HG02852 (cell line): Measurements from ENCODE around the gene SERPINB13.
A peak's percentile ranks its signal among the peaks of the same experiment; 100 is the strongest.
"Not testable (repeated sequence)": the region's sequence is repeated elsewhere in the genome, so short reads cannot be mapped to it uniquely, and the experiment has no call there.

Experiments
- ATAC-seq: cut with Tn5 transposase; IDR thresholded peaks from one replicate; pipeline ENCODE4 v1.9.1; 2021; ENCODE audit warnings: mild to moderate bottlenecking, moderate library complexity; ENCODE audit not compliant: unreplicated experiment

The SERPINB13 gene

GRCh38 chr18:63590373-63590772 is 3.2 kb downstream of the SERPINB13 start:
- no peak for ATAC-seq

DNA sequence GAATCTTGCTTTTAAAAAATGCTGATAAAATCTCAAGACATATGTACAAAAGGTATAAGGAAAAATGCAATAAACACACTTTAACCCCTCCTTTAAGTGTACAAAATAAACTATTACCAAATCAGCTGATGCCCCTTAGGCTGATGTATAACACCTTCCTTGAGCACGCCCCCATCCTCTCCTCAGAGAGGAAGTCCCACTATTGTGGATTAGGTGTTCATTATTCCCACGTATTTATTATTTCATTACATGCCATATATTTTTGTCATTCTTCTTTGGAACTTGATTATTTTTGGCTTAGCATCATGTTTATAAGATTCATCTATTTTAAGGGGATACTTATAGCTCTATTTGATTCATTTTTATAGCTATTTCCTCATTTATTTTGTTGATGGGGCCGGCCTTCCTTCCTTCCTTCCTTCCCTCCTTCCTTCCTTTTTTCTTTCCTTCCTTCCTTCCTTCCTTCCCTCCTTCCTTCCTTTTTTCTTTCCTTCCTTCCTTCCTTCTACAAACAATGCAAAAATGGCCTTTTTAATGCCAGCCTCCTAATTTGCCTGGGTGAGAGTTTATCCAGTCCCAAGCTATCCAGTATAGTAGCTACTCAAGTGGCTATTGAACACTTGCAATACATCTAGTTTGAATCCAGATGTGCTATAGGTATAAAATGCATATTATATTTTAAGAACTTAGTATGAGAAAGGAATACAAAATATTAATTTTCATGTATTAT is 4.0 kb downstream of the SERPINB13 start:
- no peak for ATAC-seq

DNA sequence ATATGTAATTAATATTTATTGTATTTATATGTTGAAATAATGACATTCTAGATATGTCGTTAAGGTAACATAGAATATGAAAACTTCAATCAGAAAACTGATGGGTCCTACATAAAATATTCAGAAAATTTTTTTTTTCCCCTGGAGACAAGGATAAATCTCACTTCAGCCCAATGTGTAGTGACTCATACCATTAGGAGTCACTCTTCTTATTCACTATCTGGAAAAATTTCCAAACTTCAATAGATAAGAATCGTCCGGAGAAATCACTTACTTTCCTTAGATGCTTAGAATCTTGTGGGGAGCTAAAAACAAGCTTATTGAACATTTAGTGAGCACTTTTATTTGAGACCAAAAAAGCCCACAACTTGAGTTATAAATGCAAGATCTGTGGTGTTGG is 4.6 kb downstream of the SERPINB13 start:
- no peak for ATAC-seq

DNA sequence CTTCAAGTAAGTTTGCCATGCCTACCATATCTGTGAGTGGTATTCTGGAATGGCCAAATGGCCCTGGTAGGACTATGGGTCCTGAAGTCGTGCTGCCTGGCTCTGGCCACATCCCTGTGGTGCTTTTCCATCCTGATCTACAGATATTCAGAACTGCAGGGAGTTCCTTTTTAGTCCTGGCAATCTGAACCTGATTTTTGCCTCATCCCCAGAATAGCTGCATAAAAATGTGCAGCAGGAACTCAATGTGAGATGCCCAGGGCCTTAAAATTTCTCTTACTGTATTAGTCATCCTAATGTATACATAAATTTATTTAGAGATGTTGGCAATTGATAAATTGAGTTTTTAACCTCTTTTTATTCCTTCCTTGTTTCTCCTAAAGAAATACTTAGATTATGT is 5.3 kb downstream of the SERPINB13 start:
- ATAC-seq, result no peak

- ATAC-seq, result no peak
Measured at GRCh38 chr18:63596964-63597363, 9.8 kb downstream of the SERPINB13 start.

GRCh38 chr18:63603355-63603754 is 16.2 kb downstream of the SERPINB13 start:
- ATAC-seq, result no peak

GRCh38 chr18:63603772-63604171 is 16.6 kb downstream of the SERPINB13 start:
- peak; percentile 98 for ATAC-seq

DNA sequence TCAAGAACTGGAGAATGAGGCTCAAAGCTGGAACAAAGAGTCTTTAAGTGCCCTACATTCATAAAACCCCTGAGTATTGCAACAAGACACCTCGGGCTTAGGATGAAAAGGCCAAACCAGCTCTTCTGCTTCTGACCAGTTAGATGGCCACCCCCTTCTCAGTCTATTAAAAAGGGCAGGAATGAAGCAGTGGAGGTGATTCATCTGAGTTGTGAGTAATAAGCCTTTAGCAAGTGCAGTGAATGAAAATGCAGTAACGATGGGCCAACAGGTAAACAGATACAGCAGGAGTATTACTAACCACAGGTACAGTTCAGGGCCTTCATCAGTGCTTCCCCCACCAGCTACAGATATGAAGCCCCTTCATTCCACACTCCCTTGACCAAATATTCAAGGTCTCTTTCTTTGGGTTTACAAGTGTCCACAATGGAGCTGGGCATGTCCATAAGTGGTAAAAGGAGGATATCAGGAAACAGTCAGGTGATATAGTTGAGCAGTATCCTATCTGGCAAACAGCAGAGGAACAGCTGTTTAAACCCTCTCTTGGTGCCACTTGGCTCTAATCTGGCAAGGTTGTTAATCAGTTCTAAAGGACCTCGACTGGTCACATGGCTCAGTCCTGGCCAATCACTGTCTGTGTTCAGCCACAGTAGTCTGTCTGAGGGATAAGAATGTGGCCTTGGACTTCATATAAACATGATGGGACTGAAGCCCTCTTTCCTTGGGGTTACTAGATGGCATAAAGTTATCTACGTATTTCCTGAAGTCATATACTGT is 17.8 kb downstream of the SERPINB13 start:
- ATAC-seq, result no peak

DNA sequence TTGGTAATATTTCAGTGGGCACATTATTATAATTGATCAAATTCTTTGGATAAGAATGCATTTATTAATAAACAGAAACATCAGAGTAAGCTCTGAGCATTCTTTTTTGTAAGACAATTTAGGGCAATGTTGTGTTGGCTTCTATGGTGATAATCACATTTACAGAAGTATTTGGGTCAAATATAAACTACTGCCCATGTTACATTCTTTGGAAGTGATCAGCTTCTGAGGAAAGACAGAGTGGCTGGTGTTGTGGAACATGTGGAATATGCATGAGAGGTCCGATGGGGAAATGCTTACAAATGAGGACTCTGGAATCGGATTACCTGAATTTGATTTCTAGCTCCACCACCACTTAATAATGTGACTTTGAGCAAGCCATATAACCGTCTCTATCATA is 19.4 kb downstream of the SERPINB13 start:
- no peak for ATAC-seq

- no peak for ATAC-seq
Measured at GRCh38 chr18:63613420-63613819, 26.3 kb downstream of the SERPINB13 start.

DNA sequence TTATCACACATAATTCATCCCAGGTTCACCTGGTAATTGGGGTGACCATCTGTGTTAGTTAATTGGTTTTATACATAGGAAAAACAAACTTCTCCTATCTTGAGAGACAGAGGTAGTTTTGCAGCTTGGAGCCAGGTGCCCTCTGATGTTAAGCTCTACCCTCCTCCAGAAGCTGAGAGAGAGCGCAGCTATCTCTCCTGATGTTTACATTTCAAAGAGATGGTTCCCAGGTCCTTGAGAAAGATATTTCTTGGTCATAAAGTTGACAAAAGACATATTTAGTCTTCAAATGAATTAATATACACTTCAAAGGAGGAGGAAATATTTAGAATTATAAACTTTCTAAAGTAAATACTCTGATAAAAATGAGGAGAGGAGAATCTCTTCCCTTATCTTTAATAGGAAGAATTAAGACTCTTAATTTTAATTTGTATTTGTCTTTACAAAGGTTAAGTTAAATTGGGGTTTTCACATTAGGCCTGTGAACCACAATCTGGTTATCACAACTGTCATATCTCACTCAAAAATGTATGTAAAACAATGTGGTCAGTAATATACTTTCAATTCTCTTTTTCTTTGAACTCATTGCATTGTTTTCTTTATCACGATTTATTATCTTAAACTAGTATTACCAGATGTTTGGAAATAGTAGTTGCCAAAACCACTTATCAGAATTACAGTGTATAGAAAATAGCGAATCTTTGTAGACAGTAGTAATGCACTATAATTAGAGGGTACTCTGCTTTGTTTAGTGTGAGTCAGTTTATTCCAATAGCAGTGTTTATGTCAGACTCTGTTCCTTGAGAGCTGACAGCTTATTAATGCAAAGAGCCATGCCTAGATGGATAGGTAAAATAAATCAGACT is 30.1 kb downstream of the SERPINB13 start:
- ATAC-seq, result peak; percentile 84

GRCh38 chr18:63617915-63618234 is 30.7 kb downstream of the SERPINB13 start:
- ATAC-seq, result peak; percentile 8

DNA sequence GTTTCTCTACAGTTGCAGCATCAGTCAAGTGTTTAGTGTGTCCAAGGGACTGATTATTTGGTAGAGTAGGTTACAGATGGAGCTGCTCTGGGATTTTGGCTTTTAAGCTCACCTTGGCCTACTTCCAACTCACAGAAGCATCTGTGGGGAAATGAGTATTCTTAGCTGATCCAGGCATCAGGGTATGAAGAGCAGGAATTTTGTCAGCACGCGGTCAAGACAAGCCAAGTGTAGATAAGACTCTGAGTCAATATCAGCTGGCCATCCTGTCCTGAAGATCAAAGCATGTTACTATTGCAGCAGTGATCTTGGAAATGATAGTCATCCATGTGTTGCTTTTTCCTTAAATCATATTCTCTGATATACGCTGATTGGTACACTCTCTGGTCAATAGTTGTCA is 32.5 kb downstream of the SERPINB13 start:
- ATAC-seq, result no peak

- ATAC-seq, result no peak
Measured at GRCh38 chr18:63624863-63625262, 37.7 kb downstream of the SERPINB13 start.

- ATAC-seq, result no peak
Measured at GRCh38 chr18:63626431-63626830, 39.3 kb downstream of the SERPINB13 start.

GRCh38 chr18:63627819-63628218 is 40.7 kb downstream of the SERPINB13 start:
- no peak for ATAC-seq

DNA sequence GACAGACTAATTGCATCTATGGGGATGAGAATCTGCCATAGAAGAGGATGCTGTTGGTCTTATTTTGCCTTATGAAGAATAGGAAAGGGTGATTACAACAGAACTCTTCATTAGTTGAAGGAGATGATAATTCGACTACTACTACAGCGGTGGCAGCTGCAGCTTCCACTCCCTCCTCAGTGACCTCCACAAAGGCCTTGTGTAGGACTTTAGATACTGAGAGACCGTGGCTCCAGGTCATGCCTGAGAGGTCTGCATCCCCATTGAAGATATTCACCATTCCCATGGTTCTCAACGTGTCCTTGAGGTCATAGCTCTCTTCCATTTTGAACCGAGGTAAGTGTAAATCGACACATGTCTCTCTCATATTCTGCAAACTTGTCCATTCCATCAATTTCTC is 50.6 kb downstream of the SERPINB13 start:
- no peak for ATAC-seq

GRCh38 chr18:63641157-63641680 is 54.1 kb downstream of the SERPINB13 start:
- ATAC-seq, result not testable (repeated sequence)

DNA sequence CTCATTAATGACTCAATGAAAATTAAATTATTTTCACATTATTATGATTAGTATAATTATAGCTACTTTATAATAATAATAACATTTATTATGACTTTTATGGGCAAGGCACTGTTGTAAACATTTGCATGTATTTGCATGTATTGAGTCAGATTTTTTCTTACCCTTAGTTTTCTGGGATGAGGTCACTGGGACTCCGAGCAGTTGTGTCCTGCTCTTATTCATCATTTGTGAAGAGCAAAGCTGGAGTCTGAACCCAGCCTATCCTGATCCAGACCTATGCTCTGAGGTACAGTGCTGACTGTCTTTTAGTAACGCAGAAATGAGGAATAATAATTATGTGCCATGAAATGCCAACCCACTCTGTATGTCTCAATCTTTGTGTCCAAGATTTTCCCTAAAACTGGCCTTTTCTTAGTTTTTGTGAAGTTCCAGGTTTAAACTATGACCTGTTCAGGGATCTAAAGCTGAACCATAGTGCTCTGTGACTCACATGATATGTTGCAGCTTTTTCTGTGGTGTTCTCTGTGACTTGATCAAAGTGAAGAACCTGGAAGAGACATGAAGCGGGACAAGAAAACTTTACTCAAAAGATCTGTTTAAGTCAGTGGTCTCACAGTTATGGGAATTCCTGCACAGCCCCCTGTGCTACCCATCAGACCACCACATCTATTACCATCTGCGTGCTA is 55.7 kb downstream of the SERPINB13 start:
- ATAC-seq, result not testable (repeated sequence)

DNA sequence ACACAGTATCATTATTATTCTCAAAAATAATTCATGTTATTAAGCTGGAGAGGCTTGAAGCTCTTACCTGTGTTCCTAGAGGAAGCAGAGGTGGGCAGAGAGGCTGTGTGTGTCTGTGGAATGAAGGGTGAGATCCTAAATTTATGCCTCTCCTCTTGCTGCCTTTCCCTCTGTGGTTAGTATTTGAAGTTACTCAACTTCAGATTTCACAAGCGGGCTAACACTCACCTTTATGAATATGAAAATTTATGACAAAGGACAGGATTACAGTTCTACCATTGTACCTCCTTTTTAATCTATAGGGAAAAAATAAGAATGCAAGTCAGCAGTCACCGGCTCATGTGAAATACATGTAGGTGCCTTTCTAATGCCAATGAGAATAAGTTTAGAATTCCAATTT is 57.0 kb downstream of the SERPINB13 start, which contains the start of gene SERPINB4:
Gene SERPINB4, minus strand, starts transcription at position 115 of the 400 bp plus-strand sequence. CDS start 679 bp downstream, outside the sequence.
- not testable (repeated sequence) for ATAC-seq
